ENCODE results near the gene MYO16. TPM values are rescaled to one million over a fixed set of nuclear protein-coding genes. Genes with fewer than 3 reads are reported as not detected.

Gene MYO16
- total and polyA plus RNA-seq, 8 donors: 0.03 to 0.47 (median 0.16) TPM

- DNase-seq (no peak), FAIRE-seq (no peak), ATAC-seq (no peak)
- 63 to 85% methylated on average over 3 of the region's 3 CpGs for WGBS, 2 donors
- H3K27ac ChIP-seq: no peak overlapping the region
- no peaks in the 10 kb centered on the region for H3K27me3 ChIP-seq
- no peaks in the 10 kb centered on the region for H3K9me3 ChIP-seq
- no peak overlapping the region for H3K4me3 ChIP-seq
- no peak for TF ChIP-seq CTCF (IDR thresholded peaks at IDR 0.05)
- no peaks in the 10 kb centered on the region for H3K4me1 ChIP-seq
- H3K36me3 ChIP-seq: no peaks in the 10 kb centered on the region
- intact Hi-C loops (cut with DNase I): no loop called here
These were observed 484.0 kb downstream of the MYO16 start for GRCh38 chr13:109113427-109113826.

GRCh38 chr13:109114162-109114561 lies 484.8 kb downstream of the MYO16 start:
- no peak for TF ChIP-seq CTCF (IDR thresholded peaks at IDR 0.05)
- H3K4me3 ChIP-seq: no peak overlapping the region
- ATAC-seq (no peak), DNase-seq (no peak), FAIRE-seq (no peak)
- intact Hi-C loops (cut with DNase I): no loop called here
- H3K36me3 ChIP-seq: no peaks in the 10 kb centered on the region
- no peaks in the 10 kb centered on the region for H3K27me3 ChIP-seq
- H3K4me1 ChIP-seq: no peaks in the 10 kb centered on the region
- H3K27ac ChIP-seq: no peak overlapping the region
- H3K9me3 ChIP-seq: no peaks in the 10 kb centered on the region
- 71 to 78% methylated on average over 5 of the region's 5 CpGs for WGBS, 2 donors

- no peaks in the 10 kb centered on the region for H3K4me1 ChIP-seq
- no peaks in the 10 kb centered on the region for H3K36me3 ChIP-seq
- no peaks in the 10 kb centered on the region for H3K9me3 ChIP-seq
- no peak overlapping the region for H3K27ac ChIP-seq
- H3K4me3 ChIP-seq: no peak overlapping the region
- DNase-seq: no peak
- ATAC-seq: no peak
- no peaks in the 10 kb centered on the region for H3K27me3 ChIP-seq
- WGBS, 2 donors: 58 to 66% methylated on average over 2 of the region's 2 CpGs
- no peak for TF ChIP-seq CTCF (IDR thresholded peaks at IDR 0.05)
- FAIRE-seq: no peak
- intact Hi-C loops (cut with DNase I): no loop called here
These were observed 485.6 kb downstream of the MYO16 start for GRCh38 chr13:109114991-109115390.

GRCh38 chr13:109118521-109118920 lies 489.1 kb downstream of the MYO16 start:
- Histone ChIP-seq H3K27ac (no peak overlapping the region), H3K36me3 (no peaks in the 10 kb centered on the region), H3K4me3 (no peak overlapping the region), H3K9me3 (no peaks in the 10 kb centered on the region), H3K4me1 (no peaks in the 10 kb centered on the region), H3K27me3 (no peaks in the 10 kb centered on the region)
- no peak for TF ChIP-seq CTCF (IDR thresholded peaks at IDR 0.05)
- intact Hi-C loops (cut with DNase I): no loop called here
- FAIRE-seq (no peak), DNase-seq (no peak), ATAC-seq (no peak)
- 57 to 86% methylated on average over 1 of the region's 1 CpG for WGBS, 2 donors

GRCh38 chr13:109119896-109120295 lies 490.5 kb downstream of the MYO16 start:
- intact Hi-C loops (cut with DNase I): no loop called here
- Histone ChIP-seq H3K27ac (no peak overlapping the region), H3K4me3 (no peak overlapping the region), H3K27me3 (no peaks in the 10 kb centered on the region), H3K9me3 (no peaks in the 10 kb centered on the region), H3K36me3 (no peaks in the 10 kb centered on the region), H3K4me1 (no peaks in the 10 kb centered on the region)
- TF ChIP-seq CTCF (IDR thresholded peaks at IDR 0.05): no peak
- WGBS, 2 donors: 24 to 42% methylated on average over 1 of the region's 1 CpG
- no peak for FAIRE-seq
- ATAC-seq: no peak
- no peak for DNase-seq
